GM21717 (cell line): ENCODE measurements around the gene RBM33.

ENCODE experiments used
- ATAC-seq: cut with Tn5 transposase; IDR thresholded peaks from one replicate; pipeline ENCODE4 v1.9.1; 2021; ENCODE audit warnings: mild to moderate bottlenecking, moderate library complexity; ENCODE audit not compliant: unreplicated experiment

Gene RBM33

DNA sequence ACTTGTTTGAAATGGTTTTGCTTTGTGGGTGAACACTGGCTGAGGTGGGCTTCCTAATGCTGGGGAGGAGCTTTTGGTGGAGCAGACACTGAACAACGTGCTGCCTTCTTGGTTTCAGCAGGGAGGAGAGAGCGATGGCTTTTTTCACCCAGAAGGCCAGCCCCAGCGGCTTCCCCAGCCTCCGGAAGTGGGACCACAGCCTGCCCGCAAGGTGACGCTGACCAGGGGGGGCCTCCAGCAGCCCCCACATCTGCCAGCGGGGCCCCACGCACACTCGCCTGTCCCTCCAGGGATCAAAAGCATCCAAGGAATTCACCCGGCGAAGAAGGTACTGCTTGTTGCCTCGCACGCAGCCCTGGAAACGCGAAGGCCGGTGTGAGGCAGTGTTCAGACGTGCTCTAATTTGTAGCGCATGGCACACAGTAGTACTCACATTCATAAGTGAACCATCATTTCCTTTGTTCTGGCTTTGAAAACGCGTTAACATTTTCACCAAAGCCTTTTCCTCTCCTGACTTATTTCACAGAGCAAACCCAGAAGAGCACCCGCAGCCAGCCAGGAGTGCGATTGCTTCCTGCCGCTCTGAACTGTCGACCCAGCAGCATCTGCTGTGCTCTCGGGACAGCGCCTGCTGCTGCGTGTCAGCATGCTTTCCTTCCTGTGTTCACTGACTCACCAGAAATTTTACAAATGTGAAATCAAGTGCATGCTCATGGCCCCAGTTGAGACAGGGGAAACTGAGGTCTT is 119.4 kb downstream of the RBM33 start:
- ATAC-seq: peak; percentile 60

- peak; percentile 37 for ATAC-seq
Observed at GRCh38 chr7:155764438-155764793, 120.0 kb downstream of the RBM33 start.

DNA sequence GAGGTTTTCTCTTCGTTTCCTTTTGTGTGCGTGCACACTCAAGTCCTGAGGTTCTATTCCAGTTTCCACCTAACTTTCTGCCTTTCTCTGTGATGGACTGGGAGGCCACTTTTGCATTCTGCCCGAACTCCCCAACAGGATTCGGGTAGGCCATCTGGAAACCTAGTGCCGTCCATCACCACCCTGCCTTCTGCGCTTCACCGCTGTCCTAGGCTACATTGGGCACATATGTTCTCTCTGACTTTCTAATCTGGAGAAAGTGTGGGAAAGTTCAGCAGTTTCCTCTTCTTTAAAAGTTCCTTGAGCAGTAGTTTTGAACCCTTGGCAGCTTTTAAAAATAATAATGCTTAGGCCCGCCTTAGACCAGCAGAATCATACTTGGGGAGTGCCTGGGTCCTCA is 121.0 kb downstream of the RBM33 start:
- no peak for ATAC-seq

- ATAC-seq: no peak
Observed at GRCh38 chr7:155766386-155766785, 121.9 kb downstream of the RBM33 start.

DNA sequence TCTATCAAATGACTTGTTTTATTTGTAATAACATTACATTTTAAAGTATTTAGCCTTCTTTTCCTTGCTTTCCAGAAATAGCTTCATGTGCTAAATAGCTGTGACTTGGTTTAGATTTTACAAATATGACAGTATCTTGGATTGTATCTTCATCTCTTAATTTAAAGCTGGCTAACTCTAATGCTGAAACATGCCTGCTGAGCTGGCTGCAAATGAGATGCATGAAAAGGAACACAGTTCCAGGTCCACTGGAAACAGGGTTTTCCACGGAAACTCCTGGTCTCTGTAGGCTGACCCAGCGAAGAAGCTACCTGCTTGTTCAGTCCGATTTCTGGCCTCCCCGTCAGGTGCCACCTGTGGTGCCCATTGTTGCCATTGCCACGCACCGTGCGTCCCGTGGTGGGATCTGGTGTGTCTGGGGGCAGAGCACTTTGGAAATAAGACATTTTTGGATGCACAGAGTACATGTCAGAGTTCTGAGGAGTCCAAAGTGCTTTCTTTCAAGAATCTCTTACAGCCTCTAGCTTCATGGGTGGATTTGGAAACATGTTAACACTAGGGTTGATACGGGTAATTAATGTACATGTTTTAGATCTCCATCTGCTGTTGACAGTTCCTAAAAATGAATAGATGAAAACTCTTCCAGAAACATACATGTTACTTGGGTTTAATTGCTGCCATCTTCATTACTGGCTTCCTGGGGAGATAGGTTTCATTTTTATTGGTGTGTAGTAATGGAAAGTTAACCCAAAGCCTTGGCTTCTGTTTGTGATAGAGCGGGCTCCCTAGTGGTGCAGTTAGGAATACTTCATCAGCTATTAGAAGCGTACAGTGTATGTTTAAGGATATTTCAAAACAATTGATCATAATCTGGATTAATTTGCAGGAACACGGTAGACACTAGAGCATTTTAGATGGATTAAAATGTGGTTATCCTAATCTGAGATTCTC is 122.8 kb downstream of the RBM33 start:
- no peak for ATAC-seq

- no peak for ATAC-seq
Observed at GRCh38 chr7:155769701-155770100, 125.2 kb downstream of the RBM33 start.

GRCh38 chr7:155770241-155770640 is 125.8 kb downstream of the RBM33 start:
- no peak for ATAC-seq

GRCh38 chr7:155773531-155773930 is 129.1 kb downstream of the RBM33 start:
- ATAC-seq: no peak

- no peak for ATAC-seq
Observed at GRCh38 chr7:155774947-155775346, 130.5 kb downstream of the RBM33 start.

- no peak for ATAC-seq
Observed at GRCh38 chr7:155775691-155776090, 131.2 kb downstream of the RBM33 start.

- ATAC-seq: no peak
Observed at GRCh38 chr7:155776606-155777005, 132.1 kb downstream of the RBM33 start.

DNA sequence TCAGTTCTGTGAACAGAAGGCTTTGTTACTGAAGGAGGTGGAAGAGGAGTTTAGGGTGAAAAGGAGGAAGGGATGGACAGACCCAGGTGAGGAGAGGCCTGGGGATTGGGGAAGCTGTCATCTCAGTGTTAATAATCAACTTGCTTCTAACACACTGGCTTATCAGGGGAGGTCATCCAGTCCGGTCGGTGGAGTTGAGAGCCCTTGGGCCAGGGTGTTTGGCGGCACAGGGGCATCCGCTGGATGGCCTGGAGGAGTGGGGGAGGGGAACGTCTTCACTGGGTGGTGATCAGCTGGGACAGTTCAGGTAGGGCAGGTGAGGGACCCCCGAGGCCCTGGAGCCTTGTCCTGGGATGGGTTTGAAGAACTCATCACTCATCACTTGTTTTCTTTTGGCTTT is 133.9 kb downstream of the RBM33 start:
- ATAC-seq: no peak

GRCh38 chr7:155780884-155781283 is 136.4 kb downstream of the RBM33 start:
- no peak for ATAC-seq

DNA sequence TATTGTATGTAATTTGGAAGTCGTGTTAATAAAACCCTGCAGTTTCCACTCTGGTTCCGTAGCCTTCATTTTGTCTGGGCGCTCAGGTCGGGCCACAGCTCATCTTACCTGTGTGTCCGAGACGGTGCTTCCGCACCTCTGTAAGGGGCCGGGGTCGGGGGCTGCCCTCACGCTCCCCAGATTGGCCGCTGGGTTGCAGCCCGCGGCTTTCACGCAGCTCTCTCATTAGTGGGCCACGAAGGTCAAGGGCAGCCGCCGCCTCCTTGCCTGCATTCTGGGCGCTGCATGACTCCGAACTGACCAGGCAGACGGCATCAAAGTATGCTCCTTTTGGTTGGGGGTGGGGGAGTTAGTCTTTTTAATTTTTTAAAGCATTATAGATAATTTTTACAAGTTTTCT is 137.0 kb downstream of the RBM33 start:
- no peak for ATAC-seq

- ATAC-seq: no peak
Observed at GRCh38 chr7:155782466-155782865, 138.0 kb downstream of the RBM33 start.

- no peak for ATAC-seq
Observed at GRCh38 chr7:155785536-155785935, 141.1 kb downstream of the RBM33 start.

DNA sequence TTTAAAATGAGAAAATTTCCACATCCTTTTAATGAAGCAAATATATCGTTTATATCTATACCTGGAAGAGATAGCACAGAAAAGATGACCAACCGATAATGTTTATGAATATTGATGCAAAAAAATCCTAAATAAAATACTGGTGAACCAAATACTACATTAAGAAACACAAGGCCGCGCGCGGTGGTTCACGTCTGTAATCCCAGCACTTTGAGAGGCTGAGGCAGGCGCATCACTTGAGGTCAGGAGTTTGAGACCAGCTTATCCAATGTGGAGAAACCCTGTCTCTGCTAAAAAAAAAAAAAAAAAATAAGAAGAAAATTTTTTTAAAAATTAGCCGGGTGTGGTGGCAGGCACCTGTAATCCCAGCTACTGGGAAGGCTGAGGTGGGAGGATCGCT is 142.0 kb downstream of the RBM33 start:
- ATAC-seq: no peak

- ATAC-seq: no peak
Observed at GRCh38 chr7:155787171-155787851, 142.8 kb downstream of the RBM33 start.

GRCh38 chr7:155788616-155789000 is 144.1 kb downstream of the RBM33 start:
- no peak for ATAC-seq

GRCh38 chr7:155789001-155789725 is 144.7 kb downstream of the RBM33 start:
- ATAC-seq: no peak

- no peak for ATAC-seq
Observed at GRCh38 chr7:155790666-155791065, 146.2 kb downstream of the RBM33 start.
